ENCODE results near the gene TMEM260.
"Not testable (repeated sequence)": the region's sequence is repeated elsewhere in the genome, so short reads cannot be mapped to it uniquely, and the experiment has no call there.

The TMEM260 gene

GRCh38 chr14:56598519-56598918, 18.9 kb downstream of the TMEM260 start:
- no peak for DNase-seq (ENCODE audit: low read depth)

- no peak for DNase-seq (ENCODE audit: low read depth)
These were observed 24.1 kb downstream of the TMEM260 start for GRCh38 chr14:56603648-56604047.

GRCh38 chr14:56608689-56609088, 29.1 kb downstream of the TMEM260 start:
- no peak for DNase-seq (ENCODE audit: low read depth)

GRCh38 chr14:56611663-56612062, 32.1 kb downstream of the TMEM260 start:
- DNase-seq (ENCODE audit: low read depth), result not testable (repeated sequence)

- DNase-seq (ENCODE audit: low read depth), result no peak
These were observed 37.5 kb downstream of the TMEM260 start for GRCh38 chr14:56617084-56617483.

GRCh38 chr14:56630707-56631106, 51.1 kb downstream of the TMEM260 start:
- DNase-seq (ENCODE audit: low read depth), result no peak

- DNase-seq (ENCODE audit: low read depth), result no peak
These were observed 52.6 kb downstream of the TMEM260 start for GRCh38 chr14:56632195-56632594.

- DNase-seq (ENCODE audit: low read depth), result no peak
These were observed 53.9 kb downstream of the TMEM260 start for GRCh38 chr14:56633544-56633943.

- DNase-seq (ENCODE audit: low read depth), result no peak
These were observed 55.4 kb downstream of the TMEM260 start for GRCh38 chr14:56635041-56635440.

GRCh38 chr14:56647493-56647892, 67.9 kb downstream of the TMEM260 start:
- no peak for DNase-seq (ENCODE audit: low read depth)

- no peak for DNase-seq (ENCODE audit: low read depth)
These were observed 69.1 kb downstream of the TMEM260 start for GRCh38 chr14:56648508-56649301.

GRCh38 chr14:56649382-56649781, 69.8 kb downstream of the TMEM260 start:
- no peak for DNase-seq (ENCODE audit: low read depth)

- no peak for DNase-seq (ENCODE audit: low read depth)
These were observed 70.5 kb downstream of the TMEM260 start for GRCh38 chr14:56650048-56650447.

GRCh38 chr14:56650979-56651378, 71.4 kb downstream of the TMEM260 start:
- no peak for DNase-seq (ENCODE audit: low read depth)

GRCh38 chr14:56657604-56658003, 78.0 kb downstream of the TMEM260 start:
- no peak for DNase-seq (ENCODE audit: low read depth)

- DNase-seq (ENCODE audit: low read depth), result no peak
These were observed 79.8 kb downstream of the TMEM260 start for GRCh38 chr14:56659378-56659777.

GRCh38 chr14:56659964-56660551, 80.5 kb downstream of the TMEM260 start:
- DNase-seq (ENCODE audit: low read depth), result no peak

- no peak for DNase-seq (ENCODE audit: low read depth)
These were observed 81.2 kb downstream of the TMEM260 start for GRCh38 chr14:56660677-56661389.

- DNase-seq (ENCODE audit: low read depth), result no peak
These were observed 81.9 kb downstream of the TMEM260 start for GRCh38 chr14:56661478-56661877.

- DNase-seq (ENCODE audit: low read depth), result no peak
These were observed 85.3 kb downstream of the TMEM260 start for GRCh38 chr14:56664811-56665421.

GRCh38 chr14:56666294-56666693, 86.7 kb downstream of the TMEM260 start:
- no peak for DNase-seq (ENCODE audit: low read depth)

- DNase-seq (ENCODE audit: low read depth), result no peak
These were observed 87.1 kb downstream of the TMEM260 start for GRCh38 chr14:56666716-56667115.

GRCh38 chr14:56667290-56667689, 87.7 kb downstream of the TMEM260 start:
- not testable (repeated sequence) for DNase-seq (ENCODE audit: low read depth)
